Calu3 (cell line): ENCODE data around the gene RNF14. TPM values are rescaled to one million over a fixed set of nuclear protein-coding genes. Genes with fewer than 3 reads are reported as not detected.

Experiments used
- BruUV-seq: library from RNA; stranded (reverse); fragments of 400-500 nt; replicated peaks from 2 replicates; lab custom pipeline; 2021; lab: Mats Ljungman, UMichigan
- CTCF ChIA-PET: fragments of 300-600 bp; sonication (Branson Sonifier 250); formaldehyde crosslinking; loops from one replicate; lab custom pipeline; 2022; ENCODE audit warnings: antibody characterized with exemption; lab: Charles Lee
- DNase-seq: peaks from one replicate; pipeline ENCODE4 v3.0.0; 2022
- H3K27ac Mint-ChIP-seq: one replicate; pipeline ENCODE4 v1.8.0; 2022; ENCODE audit warnings: mixed read lengths; ENCODE audit not compliant: unreplicated experiment
- H3K27me3 Mint-ChIP-seq: one replicate; pipeline ENCODE4 v1.8.0; 2022; ENCODE audit warnings: mixed read lengths; ENCODE audit not compliant: unreplicated experiment
- H3K36me3 Mint-ChIP-seq: one replicate; pipeline ENCODE4 v1.8.0; 2022; ENCODE audit warnings: mild to moderate bottlenecking, moderate library complexity, mixed read lengths; ENCODE audit not compliant: insufficient read depth, unreplicated experiment
- H3K4me1 Mint-ChIP-seq: one replicate; pipeline ENCODE4 v1.8.0; 2022; ENCODE audit warnings: mild to moderate bottlenecking, low read depth, mixed read lengths; ENCODE audit not compliant: unreplicated experiment
- H3K4me3 Mint-ChIP-seq: one replicate; pipeline ENCODE4 v1.8.0; 2022; ENCODE audit warnings: mild to moderate bottlenecking, low read depth, moderate library complexity, mixed read lengths; ENCODE audit not compliant: unreplicated experiment
- H3K9me3 Mint-ChIP-seq: one replicate; pipeline ENCODE4 v1.8.0; 2022; ENCODE audit warnings: low read depth, mixed read lengths; ENCODE audit not compliant: unreplicated experiment
- intact Hi-C: fragments of 100-400 bp; cut with micrococcal nuclease; formaldehyde crosslinking; loops from one replicate; pipeline ENCODE4 v1.10.0; 2022; ENCODE audit not compliant: unreplicated experiment
- total RNA-seq: library from RNA; stranded (reverse); gene quantifications from 2 replicates; pipeline ENCODE4 v1.2.3, GENCODE V29; 2022
- TF ChIP-seq, protein P1 (sequence below): fragments of 200-600 bp; IDR thresholded peaks from one replicate; pipeline ENCODE4 v1.8.0; 2022; ENCODE audit warnings: antibody characterized with exemption; ENCODE audit not compliant: unreplicated experiment

Gene RNF14
- total RNA-seq, 1 experiment from 2014 or later: 32.2 TPM

GRCh38 chr5:141944076-141944475, 24.8 kb upstream of the RNF14 start:
- H3K4me1 Mint-ChIP-seq: no peaks in the 10 kb centered on the region
- CTCF ChIA-PET: interaction anchor here (1.4 kb wide), 1 partner anchor 25 kb away, joined by 3 read pairs; the partner anchor contains the start of gene RNF14
- no peak overlapping the region for H3K27ac Mint-ChIP-seq
- no peaks in the 10 kb centered on the region for H3K9me3 Mint-ChIP-seq
- no peak overlapping the region for H3K4me3 Mint-ChIP-seq
- TF ChIP-seq, protein P1, sequence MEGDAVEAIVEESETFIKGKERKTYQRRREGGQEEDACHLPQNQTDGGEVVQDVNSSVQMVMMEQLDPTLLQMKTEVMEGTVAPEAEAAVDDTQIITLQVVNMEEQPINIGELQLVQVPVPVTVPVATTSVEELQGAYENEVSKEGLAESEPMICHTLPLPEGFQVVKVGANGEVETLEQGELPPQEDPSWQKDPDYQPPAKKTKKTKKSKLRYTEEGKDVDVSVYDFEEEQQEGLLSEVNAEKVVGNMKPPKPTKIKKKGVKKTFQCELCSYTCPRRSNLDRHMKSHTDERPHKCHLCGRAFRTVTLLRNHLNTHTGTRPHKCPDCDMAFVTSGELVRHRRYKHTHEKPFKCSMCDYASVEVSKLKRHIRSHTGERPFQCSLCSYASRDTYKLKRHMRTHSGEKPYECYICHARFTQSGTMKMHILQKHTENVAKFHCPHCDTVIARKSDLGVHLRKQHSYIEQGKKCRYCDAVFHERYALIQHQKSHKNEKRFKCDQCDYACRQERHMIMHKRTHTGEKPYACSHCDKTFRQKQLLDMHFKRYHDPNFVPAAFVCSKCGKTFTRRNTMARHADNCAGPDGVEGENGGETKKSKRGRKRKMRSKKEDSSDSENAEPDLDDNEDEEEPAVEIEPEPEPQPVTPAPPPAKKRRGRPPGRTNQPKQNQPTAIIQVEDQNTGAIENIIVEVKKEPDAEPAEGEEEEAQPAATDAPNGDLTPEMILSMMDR: no peak
- DNase-seq: no peak
- no TSS peak for BruUV-seq
- H3K27me3 Mint-ChIP-seq: no peaks in the 10 kb centered on the region
- intact Hi-C loops: no loop called here
- H3K36me3 Mint-ChIP-seq: no peaks in the 10 kb centered on the region

DNA sequence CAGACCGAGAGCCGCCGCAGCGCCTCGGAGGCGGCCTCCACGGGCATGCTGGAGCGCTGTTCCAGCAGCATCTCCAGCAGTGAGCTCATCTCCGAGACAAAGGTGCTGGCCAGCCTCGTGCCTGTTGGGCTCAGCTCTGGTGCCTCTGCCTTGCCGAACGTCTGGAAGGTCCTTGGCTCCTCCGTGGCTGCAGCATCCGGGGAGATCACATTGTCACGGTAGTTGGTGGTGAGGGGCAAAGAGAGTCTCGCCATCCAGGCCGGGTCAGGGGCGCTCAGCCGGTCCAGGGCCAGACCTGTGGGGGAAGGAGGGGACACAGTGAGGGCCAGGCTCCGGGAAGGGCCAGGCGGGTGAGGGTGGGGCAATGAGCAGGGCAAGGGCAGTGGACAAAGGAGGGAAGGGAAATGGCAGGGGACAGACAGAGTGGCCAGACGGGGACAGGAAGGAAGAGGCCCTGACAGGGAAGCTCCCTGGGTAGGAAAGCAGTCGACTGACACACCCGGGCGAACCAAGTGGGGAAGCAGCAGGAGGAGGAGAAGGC, 23.3 kb upstream of the RNF14 start:
- Mint-ChIP-seq H3K4me3 (no peak overlapping the region), H3K27ac (no peak overlapping the region), H3K27me3 (no peaks in the 10 kb centered on the region), H3K36me3 (no peaks in the 10 kb centered on the region), H3K9me3 (no peaks in the 10 kb centered on the region), H3K4me1 (no peaks in the 10 kb centered on the region)
- DNase-seq: no peak
- no TSS peak for BruUV-seq
- TF ChIP-seq, protein P1: no peak
- intact Hi-C loops: no loop called here
- CTCF ChIA-PET: no interaction called here

- no peak overlapping the region for H3K27ac Mint-ChIP-seq
- BruUV-seq: no TSS peak
- H3K9me3 Mint-ChIP-seq: no peaks in the 10 kb centered on the region
- TF ChIP-seq, protein P1: no peak
- H3K4me3 Mint-ChIP-seq: no peak overlapping the region
- no peaks in the 10 kb centered on the region for H3K4me1 Mint-ChIP-seq
- CTCF ChIA-PET: no interaction called here
- no peaks in the 10 kb centered on the region for H3K36me3 Mint-ChIP-seq
- DNase-seq: no peak
- peaks cover 8% of the 10 kb centered on the region for H3K27me3 Mint-ChIP-seq
- intact Hi-C loops: no loop called here
Observed at GRCh38 chr5:141947316-141947715, 21.6 kb upstream of the RNF14 start.

DNA sequence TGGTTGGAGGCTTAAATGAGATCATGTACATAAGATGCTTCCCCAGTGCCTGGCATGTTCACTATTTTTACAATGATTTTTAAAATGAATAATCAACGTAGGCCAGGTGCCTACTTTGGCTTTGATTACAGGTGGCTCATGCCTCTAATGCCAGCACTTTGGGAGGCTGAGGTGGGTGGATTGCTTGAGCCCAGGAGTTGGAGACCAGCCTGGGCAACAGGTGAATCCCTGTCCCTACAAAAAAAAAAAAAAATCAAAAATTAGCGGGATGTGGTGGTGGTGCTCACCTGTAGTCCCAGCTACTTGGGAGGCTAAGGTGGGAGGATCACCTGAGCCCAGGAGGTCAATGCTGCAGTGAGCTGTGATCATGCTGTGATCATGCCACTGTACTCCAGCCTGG, 20.1 kb upstream of the RNF14 start:
- no peaks in the 10 kb centered on the region for H3K36me3 Mint-ChIP-seq
- intact Hi-C loops: no loop called here
- no peak overlapping the region for H3K4me3 Mint-ChIP-seq
- no peak overlapping the region for H3K27ac Mint-ChIP-seq
- no peaks in the 10 kb centered on the region for H3K4me1 Mint-ChIP-seq
- peaks cover 19% of the 10 kb centered on the region for H3K27me3 Mint-ChIP-seq
- no peak for DNase-seq
- CTCF ChIA-PET: interaction anchor here (0.7 kb wide), 1 partner anchor 312 kb away, joined by 5 read pairs; the partner anchor contains the start of genes HDAC3 and RELL2
- no TSS peak for BruUV-seq
- TF ChIP-seq, protein P1: no peak
- H3K9me3 Mint-ChIP-seq: no peaks in the 10 kb centered on the region
